Stimulated activated CD4-positive, alpha-beta T cell treated with anti-CD3 and anti-CD28 coated beads, Interleukin-1b, Interleukin-23, amount 100 ng/mL, for 4 hours (primary cell): ENCODE results near the gene LSAMP.

Source experiments
- DNase-seq, 2 donors: peaks; one replicate each; pipeline ENCODE4 v3.0.0-alpha.2; 2020; ENCODE audit warnings: low read depth in 2 of 2

The LSAMP gene

GRCh38 chr3:116429479-116430269 lies 15.6 kb downstream of the LSAMP start:
- no peak for DNase-seq

GRCh38 chr3:116426036-116426435 lies 19.3 kb downstream of the LSAMP start:
- no peak for DNase-seq

GRCh38 chr3:116425126-116425525 lies 20.2 kb downstream of the LSAMP start:
- no peak for DNase-seq

GRCh38 chr3:116423945-116424344 lies 21.3 kb downstream of the LSAMP start:
- no peak for DNase-seq

- no peak for DNase-seq
Measured at GRCh38 chr3:116423374-116423773, 21.9 kb downstream of the LSAMP start.

GRCh38 chr3:116417151-116417550 lies 28.1 kb downstream of the LSAMP start:
- no peak for DNase-seq

- DNase-seq: no peak
Measured at GRCh38 chr3:116413319-116413718, 32.0 kb downstream of the LSAMP start.

- DNase-seq: no peak
Measured at GRCh38 chr3:116408473-116408872, 36.8 kb downstream of the LSAMP start.

GRCh38 chr3:116405231-116405630 lies 40.1 kb downstream of the LSAMP start:
- DNase-seq: no peak

GRCh38 chr3:116399701-116400226 lies 45.5 kb downstream of the LSAMP start:
- no peak for DNase-seq

GRCh38 chr3:116394365-116394764 lies 50.9 kb downstream of the LSAMP start:
- DNase-seq: no peak

- no peak for DNase-seq
Measured at GRCh38 chr3:116393199-116393598, 52.1 kb downstream of the LSAMP start.

- no peak for DNase-seq
Measured at GRCh38 chr3:116392291-116392690, 53.0 kb downstream of the LSAMP start.

GRCh38 chr3:116391296-116392201 lies 53.7 kb downstream of the LSAMP start:
- no peak for DNase-seq

- DNase-seq: no peak
Measured at GRCh38 chr3:116390318-116390717, 55.0 kb downstream of the LSAMP start.

- DNase-seq: no peak
Measured at GRCh38 chr3:116388867-116389385, 56.4 kb downstream of the LSAMP start.

GRCh38 chr3:116386168-116386567 lies 59.1 kb downstream of the LSAMP start:
- no peak for DNase-seq

GRCh38 chr3:116384717-116385116 lies 60.6 kb downstream of the LSAMP start:
- DNase-seq: no peak

GRCh38 chr3:116378077-116378476 lies 67.2 kb downstream of the LSAMP start:
- no peak for DNase-seq

GRCh38 chr3:116374901-116375300 lies 70.4 kb downstream of the LSAMP start:
- no peak for DNase-seq

GRCh38 chr3:116367761-116368395 lies 77.4 kb downstream of the LSAMP start:
- DNase-seq: no peak

- no peak for DNase-seq
Measured at GRCh38 chr3:116356056-116356455, 89.2 kb downstream of the LSAMP start.
